DND-41 (cell line): Measurements from ENCODE around the gene TRPV5.

ENCODE experiments used
- ATAC-seq: fragments of 200-7000 bp; cut with Tn5 transposase; 3 replicates; pipeline ENCODE4 v1.9.1; 2021; ENCODE audit warnings: low read depth; ENCODE audit not compliant: insufficient read depth
- DNase-seq: peaks from one replicate; pipeline ENCODE4 v3.0.0-alpha.2; 2020
- H2AFZ ChIP-seq: 2 replicates; pipeline ENCODE4 v1.6.0; 2012; ENCODE audit warnings: low read depth, low read length
- H3K27ac ChIP-seq: 2 replicates; pipeline ENCODE4 v1.5.1; 2012; ENCODE audit warnings: low read length, inconsistent platforms
- H3K27me3 ChIP-seq: fragments of 200-600 bp; sonication (generic); 2 replicates; pipeline ENCODE4 v1.6.0; 2012; ENCODE audit warnings: low read length, mild to moderate bottlenecking, inconsistent platforms; ENCODE audit not compliant: insufficient read depth, poor library complexity
- H3K36me3 ChIP-seq: 2 replicates; pipeline ENCODE4 v1.5.1; 2012; ENCODE audit warnings: low read length, inconsistent platforms; ENCODE audit not compliant: insufficient read depth
- H3K4me1 ChIP-seq: 2 replicates; pipeline ENCODE4 v1.5.1; 2012; ENCODE audit warnings: mild to moderate bottlenecking, low read length; ENCODE audit not compliant: insufficient read depth
- H3K4me2 ChIP-seq: 2 replicates; pipeline ENCODE4 v1.6.0; 2012; ENCODE audit warnings: mild to moderate bottlenecking, moderate library complexity, low read length, inconsistent platforms; ENCODE audit not compliant: insufficient read depth
- H3K4me3 ChIP-seq, 2 experiments: fragments of 200-600 bp in 1 of 2; shearing (Covaris generic) in 1 of 2; 2 replicates each; pipeline ENCODE4 v1.5.1; 2012 to 2016; ENCODE audit warnings: inconsistent platforms in 2 of 2, low read length in 2 of 2, mild to moderate bottlenecking in 2 of 2, low read depth in 1 of 2, moderate library complexity in 1 of 2
- H3K79me2 ChIP-seq: 2 replicates; pipeline ENCODE4 v1.6.0; 2012; ENCODE audit warnings: low read length, inconsistent platforms; ENCODE audit not compliant: insufficient read depth
- H3K9ac ChIP-seq: 2 replicates; pipeline ENCODE4 v1.6.0; 2012; ENCODE audit warnings: low read depth, mild to moderate bottlenecking, inconsistent platforms, low read length, moderate library complexity
- H3K9me3 ChIP-seq: 2 replicates; pipeline ENCODE4 v1.5.1; 2012; ENCODE audit warnings: low read length, moderate library complexity, mild to moderate bottlenecking, inconsistent platforms; ENCODE audit not compliant: insufficient read depth, severe bottlenecking
- H4K20me1 ChIP-seq: 2 replicates; pipeline ENCODE4 v1.6.0; 2012; ENCODE audit warnings: low read length; ENCODE audit not compliant: insufficient read depth
- CTCF ChIP-seq: IDR thresholded peaks from 2 replicates; pipeline ENCODE4 v1.5.1; 2012; ENCODE audit warnings: borderline replicate concordance, low read length, moderate library complexity, mild to moderate bottlenecking; ENCODE audit not compliant: poor library complexity, severe bottlenecking; ENCODE audit errors: extremely low read depth
- EZH2 ChIP-seq: IDR thresholded peaks from 3 replicates; pipeline ENCODE4 v1.6.1; 2012; ENCODE audit warnings: borderline replicate concordance, low read depth, mild to moderate bottlenecking, moderate library complexity, low read length, inconsistent platforms; ENCODE audit not compliant: severe bottlenecking

TRPV5 gene

GRCh38 chr7:142934056-142934455 is 510 bp upstream of the TRPV5 start:
- Histone ChIP-seq H3K9me3 (no peaks in the 10 kb centered on the region), H4K20me1 (no peaks in the 10 kb centered on the region), H3K4me1 (no peaks in the 10 kb centered on the region), H3K79me2 (no peaks in the 10 kb centered on the region), H3K9ac (no peak overlapping the region), H3K4me2 (no peak overlapping the region), H3K27me3 (no peaks in the 10 kb centered on the region), H3K27ac (no peak overlapping the region), H3K36me3 (no peaks in the 10 kb centered on the region), H2AFZ (no peak overlapping the region), H3K4me3 (no peak overlapping the region)
- no peak for TF ChIP-seq CTCF
- no peak for TF ChIP-seq EZH2
- DNase-seq (no peak), ATAC-seq (no peak)

- Histone ChIP-seq H3K9me3 (no peaks in the 10 kb centered on the region), H3K4me3 (no peak overlapping the region), H3K9ac (no peak overlapping the region), H3K27me3 (no peaks in the 10 kb centered on the region), H4K20me1 (no peaks in the 10 kb centered on the region), H3K4me1 (no peaks in the 10 kb centered on the region), H2AFZ (no peak overlapping the region), H3K27ac (no peak overlapping the region), H3K36me3 (no peaks in the 10 kb centered on the region), H3K79me2 (no peaks in the 10 kb centered on the region), H3K4me2 (no peak overlapping the region)
- 0 out of 3 replicates have a peak, but pooled peaks have one; percentile 42 for ATAC-seq
- DNase-seq: no peak
- no peak for TF ChIP-seq CTCF
- TF ChIP-seq EZH2: no peak
These were observed 462 bp downstream of the TRPV5 start for GRCh38 chr7:142933092-142933475.

GRCh38 chr7:142932386-142933091 is 1.0 kb downstream of the TRPV5 start:
- no peaks in the 10 kb centered on the region for H3K9me3 ChIP-seq
- ATAC-seq (0 out of 3 replicates have a peak, but pooled peaks have one; percentile 9), DNase-seq (no peak)
- no peaks in the 10 kb centered on the region for H3K4me1 ChIP-seq
- H4K20me1 ChIP-seq: no peaks in the 10 kb centered on the region
- H3K27me3 ChIP-seq: no peaks in the 10 kb centered on the region
- no peak overlapping the region for H2AFZ ChIP-seq
- H3K9ac ChIP-seq: no peak overlapping the region
- no peak overlapping the region for H3K4me2 ChIP-seq
- H3K27ac ChIP-seq: no peak overlapping the region
- H3K36me3 ChIP-seq: no peaks in the 10 kb centered on the region
- no peak for TF ChIP-seq EZH2
- TF ChIP-seq CTCF: no peak
- H3K79me2 ChIP-seq: no peaks in the 10 kb centered on the region
- H3K4me3 ChIP-seq: no peak overlapping the region
